22Rv1 (cell line): Measurements from ENCODE around the gene LIPM.
A peak's percentile ranks its signal among the peaks of the same experiment; 100 is the strongest.
"Not testable (repeated sequence)": the region's sequence is repeated elsewhere in the genome, so short reads cannot be mapped to it uniquely, and the experiment has no call there.

Experiments used
- H3K27ac ChIP-seq: fragments of 450-650 bp; 2 replicates; pipeline ENCODE4 v1.5.1; 2017
- CTCF ChIP-seq: fragments of 450-650 bp; IDR thresholded peaks from 2 replicates; pipeline ENCODE4 v1.5.1; 2017; ENCODE audit warnings: mild to moderate bottlenecking
- ZFX ChIP-seq: fragments of 450-650 bp; IDR thresholded peaks from 2 replicates; pipeline ENCODE4 v1.6.1; 2017; ENCODE audit warnings: antibody characterized with exemption, borderline replicate concordance

Gene LIPM

GRCh38 chr10:88832376-88832775, 29.8 kb downstream of the LIPM start:
- TF ChIP-seq ZFX (no peak), CTCF (no peak)

GRCh38 chr10:88833156-88833555, 30.6 kb downstream of the LIPM start:
- no peak overlapping the region for H3K27ac ChIP-seq

More at GRCh38 chr10:88832376-88832775, 29.8 kb downstream of the LIPM start:
- no peak overlapping the region for H3K27ac ChIP-seq

GRCh38 chr10:88833723-88834122, 31.2 kb downstream of the LIPM start:
- no peak for TF ChIP-seq ZFX
- no peak for TF ChIP-seq CTCF
- H3K27ac ChIP-seq, result no peak overlapping the region

More at GRCh38 chr10:88833156-88833555, 30.6 kb downstream of the LIPM start:
- TF ChIP-seq CTCF (no peak), ZFX (no peak)

GRCh38 chr10:88835096-88835909, 32.8 kb downstream of the LIPM start:
- TF ChIP-seq CTCF, result peak; percentile 87
- TF ChIP-seq ZFX, result no peak
- H3K27ac ChIP-seq, result no peak overlapping the region

DNA sequence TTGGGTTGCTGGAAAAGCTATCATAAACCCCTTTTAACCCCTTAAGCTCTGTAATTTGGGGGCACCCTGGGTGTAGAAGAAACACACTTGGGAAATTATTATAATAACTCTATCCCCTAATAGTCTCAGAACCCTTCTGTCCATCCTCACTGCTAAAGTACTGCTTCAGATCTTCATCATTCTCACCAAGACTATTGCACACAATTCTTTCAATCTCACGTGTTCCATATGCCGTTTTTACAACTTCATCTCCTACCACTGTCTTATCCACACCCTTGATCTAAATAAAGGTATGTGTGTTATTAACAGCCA, 33.3 kb downstream of the LIPM start:
- H3K27ac ChIP-seq, result no peak overlapping the region

GRCh38 chr10:88837632-88838031, 35.1 kb downstream of the LIPM start:
- not testable (repeated sequence) for H3K27ac ChIP-seq

More for the DNA sequence above, 33.3 kb downstream of the LIPM start:
- peak; percentile 50 for TF ChIP-seq CTCF
- TF ChIP-seq ZFX, result no peak

- H3K27ac ChIP-seq, result no peak overlapping the region
- no peak for TF ChIP-seq ZFX
Observed at GRCh38 chr10:88838766-88839350, 36.3 kb downstream of the LIPM start.

DNA sequence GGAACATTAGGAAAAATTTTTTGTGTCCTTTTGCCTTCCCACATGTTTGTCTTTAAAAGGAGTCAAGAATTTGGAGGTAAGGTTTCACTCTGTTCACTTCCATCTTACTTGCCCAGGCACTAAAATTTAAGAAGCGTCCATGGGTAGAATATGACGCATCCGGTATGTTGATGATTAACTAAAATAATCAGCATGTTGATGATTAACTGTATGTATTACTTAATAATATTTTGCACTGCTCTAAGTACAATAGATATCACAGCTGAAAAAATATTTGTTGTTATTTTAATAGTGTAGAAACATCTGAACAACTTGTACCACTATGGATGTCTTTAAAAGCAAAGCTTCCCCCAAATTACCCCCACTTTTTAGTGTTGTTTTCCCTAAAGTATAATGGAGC, 37.6 kb downstream of the LIPM start:
- TF ChIP-seq ZFX, result no peak
- TF ChIP-seq CTCF, result no peak
- H3K27ac ChIP-seq, result peak overlapping the region; percentile 63
